HEK293T (cell line): ENCODE results near the gene NTN1.

Experiments used
- CTBP1 ChIP-seq: fragments of 450-650 bp; IDR thresholded peaks from 2 replicates; pipeline ENCODE4 v1.6.1; 2016; ENCODE audit warnings: borderline replicate concordance
- FOXK2 ChIP-seq: fragments of 450-650 bp; IDR thresholded peaks from 2 replicates; pipeline ENCODE4 v1.6.1; 2016; ENCODE audit warnings: mild to moderate bottlenecking
- L3MBTL2 ChIP-seq: fragments of 450-650 bp; conservative IDR thresholded peaks from 2 replicates; pipeline ENCODE4 v1.6.1; 2016; ENCODE audit warnings: mild to moderate bottlenecking
- NFRKB ChIP-seq: fragments of 450-650 bp; IDR thresholded peaks from 2 replicates; pipeline ENCODE4 v1.6.1; 2016; ENCODE audit warnings: mild to moderate bottlenecking, moderate library complexity
- SP1 ChIP-seq: fragments of 450-650 bp; IDR thresholded peaks from 2 replicates; pipeline ENCODE4 v1.6.1; 2017

GRCh38 chr17:9286434-9286833 lies 265.1 kb downstream of the NTN1 start:
- TF ChIP-seq L3MBTL2 (no peak), NFRKB (no peak), SP1 (no peak), FOXK2 (no peak), CTBP1 (no peak)
